Sigmoid colon (tissue), 4 donors: ENCODE results near the gene GP2.

Experiments
- EP300 ChIP-seq, 4 donors: sonication (generic); formaldehyde crosslinking; IDR thresholded peaks; one replicate each; pipeline ENCODE4 v1.6.1; 2017; ENCODE audit warnings: antibody characterized with exemption in 4 of 4
- POLR2A ChIP-seq, 2 donors: fragments of 450-650 bp; IDR thresholded peaks; one replicate each; pipeline ENCODE4 v1.6.1; 2016; ENCODE audit warnings: antibody characterized with exemption in 2 of 2, mild to moderate bottlenecking in 2 of 2, moderate library complexity in 2 of 2
- POLR2AphosphoS5 ChIP-seq, 4 donors: sonication (generic); formaldehyde crosslinking; IDR thresholded peaks; one replicate each; pipeline ENCODE4 v1.6.1; 2017; ENCODE audit warnings: antibody characterized with exemption in 4 of 4
- TF ChIP-seq, protein P1 (sequence below), 4 experiments: fragments of 450-650 bp in 3 of 4; fragments of 200-600 bp in 1 of 4; IDR thresholded peaks; one replicate each; pipeline ENCODE4 v1.5.1; 2016 to 2019; ENCODE audit warnings: antibody characterized with exemption in 4 of 4, mild to moderate bottlenecking in 3 of 4, moderate library complexity in 2 of 4

DNA sequence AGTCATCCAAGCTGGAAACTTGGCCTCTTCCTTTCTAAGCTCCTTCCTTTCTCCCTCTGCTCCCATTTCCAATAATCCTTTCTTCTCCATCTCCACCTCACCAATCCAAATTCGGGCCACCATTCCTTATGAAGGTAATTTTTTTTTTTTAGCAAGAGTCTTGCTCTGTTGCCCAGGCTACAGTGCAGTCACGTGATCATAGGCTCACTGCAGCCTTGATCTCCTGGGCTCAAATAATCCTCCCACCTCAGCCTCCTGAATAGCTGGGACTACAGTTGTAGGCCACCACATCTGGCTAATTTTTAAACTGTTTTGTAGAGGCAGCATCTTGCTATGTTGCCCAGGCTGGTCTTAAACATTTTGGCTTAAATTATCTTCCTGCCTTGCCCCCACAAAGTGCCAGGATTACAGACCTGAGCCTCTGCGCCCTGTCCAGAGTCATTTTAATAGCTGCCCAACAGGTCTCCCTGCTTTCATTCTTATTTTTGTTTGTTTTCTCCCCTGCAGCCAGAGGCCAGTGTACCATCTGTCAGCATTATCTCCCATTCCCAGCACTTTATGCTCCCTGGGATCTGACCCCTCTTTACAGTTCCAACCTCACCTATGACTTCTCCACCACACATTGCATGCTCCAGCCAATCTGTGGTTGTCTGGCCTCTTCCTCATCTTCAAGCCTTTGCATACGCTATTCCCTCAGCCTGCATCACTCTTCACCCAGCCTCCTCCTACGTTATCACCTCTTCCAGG lies 2.3 kb upstream of the GP2 start:
- TF ChIP-seq, protein P1, sequence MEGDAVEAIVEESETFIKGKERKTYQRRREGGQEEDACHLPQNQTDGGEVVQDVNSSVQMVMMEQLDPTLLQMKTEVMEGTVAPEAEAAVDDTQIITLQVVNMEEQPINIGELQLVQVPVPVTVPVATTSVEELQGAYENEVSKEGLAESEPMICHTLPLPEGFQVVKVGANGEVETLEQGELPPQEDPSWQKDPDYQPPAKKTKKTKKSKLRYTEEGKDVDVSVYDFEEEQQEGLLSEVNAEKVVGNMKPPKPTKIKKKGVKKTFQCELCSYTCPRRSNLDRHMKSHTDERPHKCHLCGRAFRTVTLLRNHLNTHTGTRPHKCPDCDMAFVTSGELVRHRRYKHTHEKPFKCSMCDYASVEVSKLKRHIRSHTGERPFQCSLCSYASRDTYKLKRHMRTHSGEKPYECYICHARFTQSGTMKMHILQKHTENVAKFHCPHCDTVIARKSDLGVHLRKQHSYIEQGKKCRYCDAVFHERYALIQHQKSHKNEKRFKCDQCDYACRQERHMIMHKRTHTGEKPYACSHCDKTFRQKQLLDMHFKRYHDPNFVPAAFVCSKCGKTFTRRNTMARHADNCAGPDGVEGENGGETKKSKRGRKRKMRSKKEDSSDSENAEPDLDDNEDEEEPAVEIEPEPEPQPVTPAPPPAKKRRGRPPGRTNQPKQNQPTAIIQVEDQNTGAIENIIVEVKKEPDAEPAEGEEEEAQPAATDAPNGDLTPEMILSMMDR (IDR thresholded peaks at IDR 0.05), result no peak
- TF ChIP-seq EP300 (IDR thresholded peaks at IDR 0.05), result no peak
- TF ChIP-seq POLR2AphosphoS5 (IDR thresholded peaks at IDR 0.05), result no peak
- TF ChIP-seq POLR2A (IDR thresholded peaks at IDR 0.05), result no peak
